ENCODE results near the gene RREB1.
"Not testable (repeated sequence)": the region's sequence is repeated elsewhere in the genome, so short reads cannot be mapped to it uniquely, and the experiment has no call there.

RREB1 gene

GRCh38 chr6:7268362-7268761 is 160.6 kb downstream of the RREB1 start:
- no peak for DNase-seq

- DNase-seq = no peak
These were observed 161.2 kb downstream of the RREB1 start for GRCh38 chr6:7268816-7269555.

- no peak for DNase-seq
These were observed 162.1 kb downstream of the RREB1 start for GRCh38 chr6:7269816-7270215.

GRCh38 chr6:7270320-7271204 is 162.8 kb downstream of the RREB1 start:
- peak; percentile 59 for DNase-seq

GRCh38 chr6:7271205-7271534 is 163.4 kb downstream of the RREB1 start:
- no peak for DNase-seq

- DNase-seq = no peak
These were observed 165.9 kb downstream of the RREB1 start for GRCh38 chr6:7273709-7274108.

GRCh38 chr6:7274525-7274924 is 166.8 kb downstream of the RREB1 start:
- DNase-seq = not testable (repeated sequence)

- no peak for DNase-seq
These were observed 168.4 kb downstream of the RREB1 start for GRCh38 chr6:7276199-7276524.

- no peak for DNase-seq
These were observed 174.5 kb downstream of the RREB1 start for GRCh38 chr6:7282097-7282906.

- no peak for DNase-seq
These were observed 175.9 kb downstream of the RREB1 start for GRCh38 chr6:7283676-7284075.

- no peak for DNase-seq
These were observed 177.7 kb downstream of the RREB1 start for GRCh38 chr6:7285416-7285815.

GRCh38 chr6:7290079-7290478 is 182.3 kb downstream of the RREB1 start:
- no peak for DNase-seq

- no peak for DNase-seq
These were observed 185.0 kb downstream of the RREB1 start for GRCh38 chr6:7292596-7293255.

GRCh38 chr6:7295916-7296315 is 188.2 kb downstream of the RREB1 start:
- DNase-seq = no peak

GRCh38 chr6:7296602-7297001 is 188.8 kb downstream of the RREB1 start:
- DNase-seq = no peak

GRCh38 chr6:7298113-7298512 is 190.4 kb downstream of the RREB1 start:
- no peak for DNase-seq

GRCh38 chr6:7300926-7301325 is 193.2 kb downstream of the RREB1 start:
- no peak for DNase-seq
